HG03060 (cell line): Measurements from ENCODE around the gene GRK4.
"Not testable (repeated sequence)": the region's sequence is repeated elsewhere in the genome, so short reads cannot be mapped to it uniquely, and the experiment has no call there.

Experiments used
- ATAC-seq: cut with Tn5 transposase; IDR thresholded peaks from one replicate; pipeline ENCODE4 v1.9.1; 2021; ENCODE audit warnings: low read depth, moderate number of reproducible peaks; ENCODE audit not compliant: unreplicated experiment

Gene GRK4

DNA sequence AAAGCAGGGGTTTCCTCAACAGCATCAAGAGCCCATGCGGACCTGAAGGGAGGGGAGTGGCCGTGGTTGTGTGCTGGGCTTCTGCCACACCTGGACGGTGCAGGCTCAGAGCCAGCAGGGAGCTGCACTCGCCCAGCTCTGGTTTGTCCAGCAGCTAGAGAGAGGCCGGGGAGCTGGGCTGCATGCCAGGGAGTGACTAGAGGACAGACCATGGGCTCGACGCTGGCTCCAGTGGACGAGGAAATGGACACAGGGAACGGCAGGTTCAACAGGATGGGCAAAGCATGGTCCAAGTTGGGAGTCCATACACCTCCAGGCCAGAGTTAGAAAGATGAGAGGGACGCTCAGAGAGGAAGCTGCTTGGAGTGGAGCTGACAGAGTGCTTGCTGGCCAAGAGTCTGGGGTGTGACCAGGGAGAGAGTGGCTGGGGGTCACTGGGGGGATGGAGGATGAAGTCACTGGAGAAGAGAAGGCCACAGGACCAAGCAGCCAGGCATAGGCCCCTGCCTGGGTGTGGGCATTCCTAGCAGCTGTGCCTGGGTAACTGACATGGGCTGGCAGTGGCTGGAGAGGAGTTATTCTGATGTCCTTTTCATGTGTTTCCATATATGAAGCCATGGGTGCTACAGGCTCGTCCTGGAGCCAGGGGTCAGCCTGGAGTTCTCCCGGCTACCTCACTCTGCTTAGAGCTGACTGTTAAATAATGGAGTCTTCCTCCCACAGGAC lies 68.1 kb downstream of the GRK4 start:
- no peak for ATAC-seq

DNA sequence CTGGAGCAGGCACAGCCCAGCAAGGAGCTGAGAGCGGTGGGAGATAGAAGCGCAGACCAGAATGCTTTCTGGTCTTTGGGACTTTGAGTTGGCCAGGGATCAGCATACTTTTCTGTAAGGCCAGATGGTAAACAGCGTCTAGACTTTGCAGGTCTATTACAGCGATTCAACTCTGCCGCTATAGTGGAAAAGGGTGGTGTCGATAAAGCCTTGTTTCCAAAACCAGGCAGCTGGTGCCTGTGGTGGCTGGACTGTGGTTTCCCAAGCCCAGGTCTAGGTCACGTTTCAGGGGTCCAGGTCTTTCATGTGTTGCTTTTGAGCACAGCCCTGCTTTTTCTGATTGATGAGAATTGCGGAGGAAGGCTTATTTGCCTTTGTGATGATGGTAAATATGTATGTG lies 70.9 kb downstream of the GRK4 start:
- ATAC-seq: no peak

DNA sequence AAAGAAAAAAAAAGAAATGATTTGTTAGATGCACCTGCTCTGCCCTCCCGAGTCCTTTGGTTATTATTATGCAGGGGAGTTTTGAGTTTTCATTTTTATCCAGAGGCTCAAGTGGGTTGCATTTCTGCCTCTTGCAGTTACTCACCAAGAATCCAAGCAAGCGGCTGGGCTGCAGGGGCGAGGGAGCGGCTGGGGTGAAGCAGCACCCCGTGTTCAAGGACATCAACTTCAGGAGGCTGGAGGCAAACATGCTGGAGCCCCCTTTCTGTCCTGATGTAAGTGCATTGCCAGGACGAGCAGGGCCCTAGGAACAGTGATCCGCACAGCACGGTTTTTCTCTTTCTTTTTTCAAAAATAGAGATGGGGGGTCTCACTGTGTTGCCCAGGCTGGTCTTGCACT lies 71.9 kb downstream of the GRK4 start:
- ATAC-seq: no peak

DNA sequence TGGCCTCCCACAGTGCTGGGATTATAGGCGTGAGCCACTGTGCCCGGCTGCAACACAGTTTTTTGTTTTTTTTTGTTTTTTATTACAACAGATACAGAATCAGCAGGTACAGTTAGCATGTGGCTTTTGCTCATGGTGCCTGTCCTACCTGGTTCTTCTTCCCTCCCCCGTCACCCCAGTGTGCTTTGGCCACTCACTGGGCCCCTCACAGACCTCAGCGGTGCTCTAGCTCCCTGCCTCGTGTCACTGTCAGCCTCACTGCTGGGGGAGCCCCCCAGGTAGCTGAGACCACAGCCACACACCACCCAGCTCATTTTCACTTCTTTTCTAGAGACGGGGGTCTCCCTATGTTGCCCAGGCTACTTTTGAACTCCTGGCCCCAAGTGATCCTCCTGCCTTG lies 72.3 kb downstream of the GRK4 start:
- no peak for ATAC-seq

DNA sequence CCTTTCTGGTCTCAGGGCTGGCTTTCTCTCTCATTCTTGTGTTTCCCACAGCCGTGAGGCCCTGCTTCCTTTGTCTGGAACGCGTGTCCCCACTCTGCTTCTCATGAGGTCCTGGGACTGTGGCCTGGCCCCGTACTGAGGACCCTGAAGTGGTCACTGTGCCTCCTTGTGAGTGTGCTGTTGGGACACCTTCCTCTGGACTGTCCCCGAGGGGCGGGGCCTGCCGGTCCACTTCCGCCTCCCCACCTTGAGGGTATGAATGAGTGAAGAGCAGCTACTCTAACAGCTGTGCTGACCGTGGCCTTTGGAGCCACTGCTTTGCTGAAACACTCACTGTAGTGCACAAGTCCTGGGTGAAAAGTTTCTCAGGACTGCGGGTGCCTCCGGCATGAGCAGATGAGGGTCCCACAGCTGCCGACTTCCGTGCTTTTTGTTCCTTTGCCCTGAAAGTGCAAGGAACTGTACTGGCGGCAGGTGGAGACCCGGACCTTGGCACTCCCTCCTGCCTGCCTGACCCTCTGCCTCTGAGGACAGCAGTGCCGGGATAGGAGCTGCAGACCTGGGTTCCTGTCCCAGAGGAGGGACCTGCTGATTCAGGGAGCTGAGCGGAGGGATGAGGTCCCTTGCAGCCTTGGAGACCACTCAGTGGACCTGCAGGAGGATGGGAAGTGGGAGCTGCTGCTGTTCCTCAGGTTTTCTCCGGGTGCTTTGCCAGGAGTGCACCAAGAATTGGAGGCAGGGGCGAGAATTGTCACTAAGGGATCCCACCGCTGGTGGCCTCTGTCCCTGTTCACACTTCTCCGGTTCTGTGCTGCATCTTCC lies 73.0 kb downstream of the GRK4 start:
- no peak for ATAC-seq

DNA sequence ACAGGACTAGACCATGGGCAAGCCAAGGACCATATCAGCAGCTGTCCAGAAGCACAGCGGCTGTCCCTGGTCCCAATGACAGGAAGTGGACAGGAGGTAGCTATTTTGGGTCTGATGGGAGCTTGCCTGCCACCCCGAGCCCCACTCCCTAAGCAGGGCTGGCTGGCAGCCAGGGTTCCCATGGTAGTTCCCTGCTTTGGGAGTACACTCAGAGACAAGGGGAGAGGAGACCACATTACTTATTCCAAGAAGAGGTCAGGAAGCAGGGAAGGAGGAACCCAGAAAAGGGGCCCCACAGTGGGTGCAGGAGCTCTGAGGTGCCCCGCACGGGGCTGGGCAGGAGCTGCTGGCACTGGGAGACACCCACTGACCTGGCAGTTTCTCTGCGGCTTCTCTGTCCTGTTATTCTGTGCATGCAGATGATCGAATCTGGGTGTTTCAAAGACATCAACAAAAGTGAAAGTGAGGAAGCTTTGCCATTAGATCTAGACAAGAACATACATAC lies 74.6 kb downstream of the GRK4 start:
- ATAC-seq: no peak

DNA sequence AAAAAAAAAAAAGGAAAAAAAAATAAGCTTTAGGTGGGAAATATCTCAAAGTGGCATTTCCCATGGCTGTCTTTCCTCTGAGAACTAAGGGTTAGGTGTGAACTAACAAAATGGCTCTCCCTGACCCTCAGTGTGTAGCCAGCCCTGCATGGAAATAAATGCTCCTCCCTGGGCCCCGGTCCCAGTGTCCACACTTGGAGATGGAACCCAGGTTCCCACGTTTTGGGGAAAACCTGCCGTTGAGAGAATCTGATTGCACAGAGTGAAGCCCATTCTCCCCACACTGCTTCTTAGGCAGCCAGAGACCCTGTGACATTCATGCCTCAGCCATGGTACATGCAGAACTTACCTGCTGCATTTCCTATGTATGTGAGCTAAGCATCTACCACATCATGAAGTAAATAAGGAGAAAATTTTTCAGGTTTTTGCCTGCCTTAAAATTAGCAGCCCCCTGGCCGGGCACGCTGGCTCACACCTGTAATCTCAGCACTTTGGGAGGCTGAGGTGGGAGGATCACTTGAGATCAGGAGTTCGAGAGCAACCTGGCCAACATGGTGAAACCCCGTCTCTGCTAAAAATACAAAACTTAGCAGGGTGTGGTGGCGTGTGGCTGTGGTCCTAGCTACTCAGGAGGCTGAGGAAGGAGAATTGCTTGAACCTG lies 76.5 kb downstream of the GRK4 start:
- ATAC-seq: no peak

DNA sequence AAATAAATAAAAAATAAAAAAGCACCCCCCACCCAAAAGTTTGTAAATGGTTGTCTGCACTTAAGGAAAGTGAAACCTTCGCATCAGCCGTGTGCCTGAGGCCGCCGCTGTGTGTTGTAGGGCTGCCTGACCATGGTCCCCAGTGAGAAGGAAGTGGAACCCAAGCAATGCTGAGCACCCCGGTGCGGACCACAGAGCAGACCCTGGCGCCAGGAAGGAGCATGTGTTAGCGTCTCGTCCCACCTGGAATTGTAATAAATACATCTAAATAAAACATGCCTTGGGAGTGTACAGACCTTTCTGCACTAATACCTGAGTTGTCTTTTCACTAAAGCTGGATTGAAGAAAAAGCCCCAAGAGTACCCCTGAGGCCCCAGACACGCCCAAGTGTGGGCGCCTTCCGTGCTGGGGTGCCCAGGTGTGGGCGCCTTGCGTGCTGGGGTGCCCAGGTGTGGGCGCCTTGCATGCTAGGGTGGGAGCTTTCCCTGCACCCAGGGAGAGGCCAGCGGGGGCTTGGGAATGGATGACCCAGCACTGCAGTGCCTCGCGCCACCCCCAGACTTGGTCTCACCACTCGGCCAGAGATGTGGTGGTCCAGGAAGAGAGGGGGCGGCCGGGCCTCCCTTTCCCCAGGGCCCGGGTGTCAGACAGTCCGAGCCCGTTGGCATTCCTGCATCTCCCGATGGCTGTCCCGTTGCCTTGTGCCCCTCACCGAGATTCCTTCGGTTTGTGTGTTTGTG lies 77.3 kb downstream of the GRK4 start:
- ATAC-seq: no peak

DNA sequence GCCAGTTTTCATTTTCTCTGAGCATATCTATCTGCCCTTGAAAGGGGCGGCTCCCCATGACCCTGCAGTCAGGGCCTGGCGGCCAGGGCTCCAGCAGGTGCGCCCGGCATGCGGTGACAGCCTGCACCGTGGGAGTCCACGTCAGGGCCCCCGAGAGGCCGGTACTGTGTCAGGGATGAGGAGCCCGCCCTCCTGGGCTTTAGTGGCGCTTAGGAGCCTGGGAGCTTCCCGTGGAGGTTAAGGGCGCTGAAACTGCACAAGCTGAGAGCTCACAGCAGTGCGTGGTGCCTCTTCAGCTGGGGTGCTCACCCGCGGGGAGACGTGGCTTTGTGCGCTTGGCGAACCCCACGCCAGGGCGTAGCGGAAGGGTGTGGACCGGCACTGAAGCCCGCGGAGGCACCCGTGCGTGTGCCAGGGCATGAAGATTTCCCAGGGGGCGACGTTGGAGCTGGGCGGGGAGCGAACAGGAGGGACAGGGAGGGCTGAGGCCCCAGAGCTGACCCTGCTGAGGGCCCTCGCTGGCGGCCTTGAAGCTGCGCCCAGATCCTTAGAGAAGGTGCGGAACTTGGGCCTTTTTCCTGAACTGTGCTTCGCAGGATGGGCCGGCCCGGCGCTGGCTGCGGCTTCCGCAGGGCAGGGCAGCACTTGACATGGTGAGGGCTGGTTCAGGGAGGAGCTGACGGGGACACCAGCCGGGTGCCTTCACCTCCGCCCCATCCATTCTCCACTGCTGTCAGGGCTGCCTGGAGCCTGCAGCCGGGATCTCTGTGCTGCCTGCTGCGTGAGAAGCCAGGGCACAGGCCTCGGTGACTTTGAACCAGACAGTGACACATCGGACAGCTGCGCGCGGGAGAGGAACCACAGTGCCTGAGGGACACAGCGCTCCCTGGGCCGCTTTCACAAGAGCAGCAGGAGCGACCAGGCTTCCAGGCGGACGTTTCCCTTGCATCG lies 78.1 kb downstream of the GRK4 start:
- no peak for ATAC-seq

DNA sequence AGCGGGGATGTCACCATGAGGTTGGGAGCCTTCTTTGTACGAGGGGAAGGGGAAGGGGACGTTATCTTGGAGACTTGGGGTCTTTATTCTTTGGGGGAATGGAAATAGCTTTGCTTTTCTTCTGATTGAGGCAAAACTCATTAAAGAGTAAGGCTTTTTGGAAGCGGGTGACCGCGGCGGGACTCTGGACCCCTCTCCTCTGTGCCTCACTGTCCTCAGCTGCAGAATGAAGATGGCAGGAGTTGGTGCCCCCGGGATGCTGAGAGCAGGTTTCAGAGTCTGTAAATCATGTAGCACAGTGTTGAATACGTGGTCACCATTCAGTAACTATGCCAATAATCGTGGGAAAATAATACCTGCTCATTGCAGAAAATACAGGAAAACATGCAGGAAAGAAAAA lies 78.9 kb downstream of the GRK4 start:
- ATAC-seq: no peak

DNA sequence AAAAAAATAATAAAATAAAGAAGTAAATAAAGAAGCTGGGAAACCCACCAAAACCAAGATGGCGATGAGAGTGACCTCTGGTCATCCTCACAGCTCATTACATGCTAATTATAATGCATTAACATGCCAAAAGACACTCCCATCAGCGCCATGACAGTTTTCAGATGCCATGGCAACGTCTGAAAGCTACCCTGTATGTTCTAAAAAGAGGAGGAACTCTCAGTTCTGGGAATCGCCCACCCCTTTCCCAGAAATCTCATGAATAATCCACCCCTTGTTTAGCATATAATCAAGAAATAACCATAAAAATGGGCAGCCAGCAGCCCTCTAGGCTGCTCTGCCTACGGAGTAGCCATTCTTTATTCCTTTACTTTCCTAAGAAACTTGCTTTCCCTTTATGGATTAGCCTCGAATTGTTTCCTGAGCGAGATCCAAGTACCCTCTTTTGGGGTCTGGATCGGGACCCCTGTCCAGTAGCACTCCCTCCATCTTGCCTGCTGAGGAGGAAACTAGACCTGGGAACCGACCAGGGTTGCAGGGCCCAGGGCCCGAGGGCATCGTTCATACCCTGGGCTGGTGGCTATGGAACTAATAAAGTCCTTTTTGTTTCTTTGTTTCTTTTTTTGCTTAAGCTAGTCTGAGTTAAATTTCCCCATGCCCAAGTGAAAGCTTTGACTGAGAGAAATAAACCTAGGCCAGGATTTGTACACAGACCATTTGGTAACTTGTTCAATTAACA lies 80.1 kb downstream of the GRK4 start:
- ATAC-seq: no peak

DNA sequence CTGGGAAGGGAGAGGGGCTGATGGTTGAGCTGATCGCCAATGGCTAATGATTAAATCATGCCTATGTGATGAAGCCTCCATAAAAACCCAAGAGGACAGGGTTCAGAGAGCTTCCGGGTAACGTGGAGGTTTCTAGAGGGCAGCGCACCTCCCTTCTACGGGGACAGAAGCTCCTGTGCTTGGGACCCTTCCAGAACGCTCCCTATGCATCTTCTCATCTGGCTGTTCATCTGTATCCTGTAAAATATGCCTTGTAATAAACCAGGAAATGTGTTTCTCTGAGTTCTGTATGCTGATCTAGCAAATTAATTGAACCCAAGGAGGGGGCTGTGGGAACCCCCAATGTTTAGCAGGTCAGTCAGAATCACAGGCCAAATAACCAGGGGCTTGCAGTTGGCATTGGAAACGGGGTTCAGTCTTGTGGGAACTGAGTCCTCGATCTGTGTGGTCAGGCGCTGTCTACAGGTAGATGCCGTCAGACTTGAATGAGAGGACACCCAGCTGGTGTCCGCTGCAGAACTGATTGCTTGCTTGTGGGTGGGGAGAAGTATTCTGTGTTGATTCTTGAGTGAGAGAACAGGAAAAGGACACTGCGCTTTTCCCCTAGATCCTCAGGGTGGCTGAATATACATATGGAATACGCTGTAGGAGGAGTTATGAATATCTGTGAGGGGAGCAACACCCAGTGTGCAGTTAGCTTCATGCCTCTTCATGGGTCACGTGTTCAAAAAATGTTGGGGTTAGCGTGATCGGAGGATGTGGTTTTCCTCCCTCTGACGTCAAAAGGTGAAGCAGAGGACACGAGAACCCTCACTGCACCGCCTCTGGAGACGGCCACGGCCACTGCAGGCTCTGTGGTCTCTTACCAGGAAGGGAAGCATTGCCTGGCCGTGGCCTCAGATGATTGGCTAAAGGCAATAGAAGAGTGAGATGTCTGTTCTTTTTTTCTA lies 81.8 kb downstream of the GRK4 start:
- no peak for ATAC-seq

DNA sequence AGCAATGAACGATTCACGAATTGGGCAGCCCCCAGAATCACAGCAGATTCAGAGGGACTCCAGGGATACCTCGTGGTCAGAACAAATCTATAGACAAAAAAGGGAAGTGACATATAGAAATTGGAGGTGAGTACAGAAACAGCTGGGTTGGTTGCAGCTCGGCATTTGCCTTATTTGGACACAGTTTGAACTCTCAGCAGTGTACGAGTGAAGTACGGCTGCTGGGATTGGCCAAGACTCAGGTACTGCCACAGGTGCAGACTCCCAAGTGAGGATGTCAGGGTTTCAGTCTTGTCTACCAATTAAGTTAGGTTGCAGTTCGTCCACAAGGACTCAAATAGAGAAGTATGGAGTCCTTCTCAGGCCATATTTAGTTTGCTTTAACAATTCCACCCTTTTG lies 82.8 kb downstream of the GRK4 start:
- no peak for ATAC-seq

DNA sequence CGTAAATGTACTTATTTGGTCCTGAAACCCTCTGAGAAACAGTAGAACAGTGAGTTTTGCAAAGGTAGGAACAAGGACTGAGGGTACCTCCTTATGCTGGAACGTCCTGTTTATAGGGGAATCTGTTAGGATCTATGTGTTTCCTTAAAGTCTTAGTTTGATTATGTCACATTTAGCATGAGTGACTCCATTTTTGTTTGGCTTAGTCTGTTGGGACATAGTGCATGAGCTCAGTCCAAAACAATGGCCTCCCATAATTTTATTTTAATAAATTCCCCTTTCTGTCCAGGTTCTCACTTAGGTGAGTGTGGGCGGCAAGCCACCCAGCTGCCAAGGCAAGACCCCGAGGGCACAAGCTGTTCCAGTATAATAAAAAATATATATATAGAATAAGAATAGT lies 83.3 kb downstream of the GRK4 start:
- ATAC-seq: no peak

DNA sequence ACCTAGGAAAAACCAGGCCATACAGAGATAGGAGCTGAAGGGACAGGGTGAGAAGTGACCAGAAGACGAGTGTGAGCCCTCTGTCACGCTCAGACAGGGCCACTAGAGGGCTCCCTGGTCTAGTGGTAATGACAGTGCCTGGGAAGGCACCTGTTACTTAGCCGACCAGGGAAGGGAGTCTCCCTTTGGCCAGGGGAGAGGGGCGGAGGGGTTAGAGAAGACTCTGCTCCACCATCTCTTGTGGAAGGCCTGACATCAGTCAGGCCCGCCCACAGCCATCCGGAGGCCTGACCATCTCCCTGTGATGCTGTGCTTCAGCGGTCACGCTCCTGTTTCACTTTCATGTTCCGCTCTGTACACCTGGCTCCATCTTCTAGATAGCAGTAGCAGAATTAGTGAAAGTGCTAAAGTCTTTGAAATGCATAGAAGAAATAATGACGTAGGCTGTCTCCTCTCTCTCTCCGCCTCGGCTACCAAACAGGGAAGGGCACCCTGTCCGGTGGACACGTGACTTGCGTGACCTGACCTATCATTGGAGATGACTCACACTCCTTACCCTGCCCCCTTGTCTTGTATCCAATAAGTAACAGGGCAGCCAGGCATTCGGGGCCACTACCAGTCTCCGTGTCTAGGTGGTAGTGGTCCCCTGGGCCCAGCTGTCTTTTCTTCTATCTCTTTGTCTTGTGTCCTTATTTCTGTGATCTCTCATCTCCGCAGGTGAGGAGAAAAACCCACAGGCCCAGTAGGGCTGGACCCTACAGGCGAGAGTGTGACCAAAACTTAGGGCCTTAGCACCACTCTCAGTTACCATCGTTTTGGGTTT lies 84.3 kb downstream of the GRK4 start:
- peak; percentile 81 for ATAC-seq

DNA sequence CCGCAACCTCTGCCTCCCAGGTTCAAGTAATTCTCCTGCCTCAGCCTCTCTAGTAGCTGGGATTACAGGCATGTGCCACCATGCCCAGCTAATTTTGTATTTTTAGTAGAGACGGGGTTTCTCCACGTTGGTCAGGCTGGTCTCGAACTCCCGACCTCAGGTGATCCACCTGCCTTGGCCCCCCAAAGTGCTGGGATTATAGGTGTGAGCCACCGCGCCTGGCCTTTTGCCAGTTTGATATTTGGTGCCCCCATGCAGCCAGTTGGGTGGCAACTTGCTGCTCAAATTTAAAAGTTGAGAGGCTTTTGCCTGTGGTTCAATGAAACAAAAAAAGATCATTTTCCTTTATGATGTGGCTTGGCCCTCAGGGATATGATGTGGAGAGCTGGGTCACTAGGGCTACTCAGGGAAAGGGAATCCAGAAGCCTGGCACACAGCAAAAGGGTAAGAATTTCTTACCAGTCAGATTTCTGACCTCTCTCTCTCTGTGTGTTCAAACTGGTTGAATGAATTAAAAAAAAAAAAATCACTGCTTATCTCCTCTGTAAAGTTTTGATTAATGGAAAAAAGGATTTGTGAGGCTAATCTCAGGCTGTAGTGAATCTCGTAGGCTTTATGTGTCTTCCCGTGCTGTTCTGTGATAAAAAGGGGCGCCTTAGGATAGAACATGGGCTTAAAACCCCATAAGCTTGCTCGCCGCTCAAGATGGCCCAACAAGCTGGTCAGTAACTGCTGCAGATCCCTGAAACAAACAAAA lies 87.9 kb downstream of the GRK4 start:
- not testable (repeated sequence) for ATAC-seq
